Panc1 (cell line): ENCODE results near the gene SLC16A5. TPM values are rescaled to one million over a fixed set of nuclear protein-coding genes. Genes with fewer than 3 reads are reported as not detected.

Experiments used
- ATAC-seq: fragments of 200-7000 bp; cut with Tn5 transposase; 2 replicates; pipeline ENCODE4 v1.9.1; 2020; ENCODE audit warnings: mild to moderate bottlenecking, moderate library complexity
- BruUV-seq: library from RNA; stranded (reverse); fragments of 400-500 nt; replicated peaks from 2 replicates; lab custom pipeline; 2021; lab: Mats Ljungman, UMichigan
- CTCF ChIA-PET: fragments of 300-600 bp; sonication (Branson Sonifier 250); formaldehyde crosslinking; loops from one replicate; lab custom pipeline; 2022; ENCODE audit warnings: antibody characterized with exemption; lab: Charles Lee
- POLR2A ChIA-PET: fragments of 300-600 bp; sonication (Branson Sonifier 250); formaldehyde crosslinking; loops from one replicate; lab custom pipeline; 2022; ENCODE audit warnings: antibody characterized with exemption; lab: Charles Lee
- DNase-seq: peaks from one replicate; pipeline ENCODE4 v3.0.0-alpha.2; 2010; ENCODE audit warnings: low read depth, low spot score
- H3K27ac ChIP-seq: 2 replicates; pipeline ENCODE4 v1.5.1; 2011; ENCODE audit warnings: mild to moderate bottlenecking, low read length, inconsistent platforms
- H3K27me3 ChIP-seq: fragments of 200-500 bp; sonication (Bioruptor generic); 2 replicates; pipeline ENCODE4 v1.6.0; 2014; ENCODE audit warnings: low read length, inconsistent platforms; ENCODE audit not compliant: control insufficient read depth, insufficient read depth
- H3K36me3 ChIP-seq: fragments of 200-500 bp; sonication (Bioruptor generic); 2 replicates; pipeline ENCODE4 v1.5.1; 2014; ENCODE audit warnings: inconsistent platforms, mild to moderate bottlenecking, low read length, moderate library complexity; ENCODE audit not compliant: control insufficient read depth, insufficient read depth
- H3K4me1 ChIP-seq: 2 replicates; pipeline ENCODE4 v1.5.1; 2011; ENCODE audit warnings: inconsistent platforms, mild to moderate bottlenecking, low read length, moderate library complexity; ENCODE audit not compliant: control insufficient read depth, insufficient read depth
- H3K4me3 ChIP-seq, 2 experiments: 2 replicates each; pipeline ENCODE4 v1.5.1; 2011 to 2012; ENCODE audit warnings: low read depth in 2 of 2, low read length in 2 of 2, mild to moderate bottlenecking in 2 of 2, inconsistent platforms in 1 of 2, moderate library complexity in 1 of 2
- H3K9me3 ChIP-seq: fragments of 200-500 bp; sonication (Bioruptor generic); 2 replicates; pipeline ENCODE4 v1.5.1; 2014; ENCODE audit warnings: low read depth, mild to moderate bottlenecking, inconsistent platforms, low read length, moderate library complexity; ENCODE audit not compliant: control insufficient read depth, insufficient read depth
- POLR2AphosphoS5 ChIP-seq: IDR thresholded peaks from 2 replicates; pipeline ENCODE4 v1.6.1; 2012; ENCODE audit warnings: mild to moderate bottlenecking, low read depth, low read length, moderate library complexity
- SIN3A ChIP-seq: IDR thresholded peaks from 2 replicates; pipeline ENCODE4 v1.6.1; 2012; ENCODE audit warnings: low read depth, mild to moderate bottlenecking, low read length, moderate library complexity, borderline replicate concordance; ENCODE audit not compliant: insufficient read depth
- TCF7L2 ChIP-seq: IDR thresholded peaks from 2 replicates; pipeline ENCODE4 v1.6.1; 2011; ENCODE audit warnings: mild to moderate bottlenecking, low read depth, low read length, inconsistent platforms
- in situ Hi-C: cut with HindIII; loops from 2 replicates; pipeline ENCODE4 v1.10.0; 2016; ENCODE audit warnings: low sequenced_read_pairs, low pct_unique_long_range_greater_than_20kb
- intact Hi-C: fragments of 100-400 bp; cut with micrococcal nuclease; formaldehyde crosslinking; loops from one replicate; pipeline ENCODE4 v1.10.0; 2022; ENCODE audit not compliant: unreplicated experiment
- total RNA-seq: library from RNA; stranded (reverse); gene quantifications from one replicate; pipeline ENCODE4 v1.2.1, GENCODE V29; 2021; ENCODE audit not compliant: unreplicated experiment
- TF ChIP-seq, protein P1 (sequence below): fragments of 450-650 bp; IDR thresholded peaks from 2 replicates; pipeline ENCODE4 v1.5.1; 2017; ENCODE audit warnings: mild to moderate bottlenecking
- TF ChIP-seq, protein P2 (sequence below), 2 experiments: IDR thresholded peaks; 2 replicates each; pipeline ENCODE4 v1.6.1; 2011 to 2012; ENCODE audit warnings: low read depth in 2 of 2, control low read depth in 1 of 2, low read length in 1 of 2, mild to moderate bottlenecking in 1 of 2, moderate library complexity in 1 of 2; ENCODE audit not compliant: insufficient read depth in 1 of 2

Gene SLC16A5
- total RNA-seq, 1 experiment from 2014 or later, result 46.6 TPM

DNA sequence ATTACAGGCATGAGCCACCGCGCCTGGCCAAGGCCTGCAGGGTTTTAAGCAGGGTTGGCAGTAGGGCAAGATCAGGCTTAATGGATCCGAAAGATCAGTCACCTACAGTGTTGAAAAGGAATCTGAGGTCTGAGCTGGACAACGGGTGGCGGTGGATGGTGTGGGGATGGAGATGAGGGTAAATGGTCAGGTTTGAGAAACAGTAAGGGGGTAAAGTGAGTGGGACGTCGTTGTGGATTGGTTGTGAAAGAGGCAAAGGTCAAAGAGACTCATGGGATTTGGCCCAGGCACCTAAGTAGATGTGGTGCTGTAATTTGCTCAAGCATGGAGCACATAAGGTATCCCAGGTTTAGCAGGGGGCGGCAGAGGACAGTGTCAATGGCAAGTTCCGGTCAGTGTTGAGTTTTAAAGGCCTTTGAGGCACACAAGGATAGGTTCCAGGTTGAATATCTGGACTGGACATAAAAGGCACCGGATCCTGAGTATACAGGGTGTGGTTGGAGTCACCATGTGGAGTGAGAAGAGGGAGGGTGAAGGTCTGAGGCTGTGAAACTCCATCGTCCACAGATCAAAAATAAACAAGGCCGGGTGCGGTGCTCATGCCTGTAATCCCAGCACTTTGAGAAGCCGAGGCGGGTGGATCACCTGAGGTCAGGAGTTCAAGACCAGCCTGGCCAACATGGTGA, 1.1 kb upstream of the SLC16A5 start:
- DNase-seq (no peak), ATAC-seq (no peak)
- CTCF ChIA-PET, result no interaction called here
- no TSS peak for BruUV-seq
- no peaks in the 10 kb centered on the region for H3K9me3 ChIP-seq
- no peaks in the 10 kb centered on the region for H3K27me3 ChIP-seq
- no peak overlapping the region for H3K4me3 ChIP-seq
- TF ChIP-seq SIN3A (no peak), TCF7L2 (no peak), POLR2AphosphoS5 (no peak)
- TF ChIP-seq, protein P1, sequence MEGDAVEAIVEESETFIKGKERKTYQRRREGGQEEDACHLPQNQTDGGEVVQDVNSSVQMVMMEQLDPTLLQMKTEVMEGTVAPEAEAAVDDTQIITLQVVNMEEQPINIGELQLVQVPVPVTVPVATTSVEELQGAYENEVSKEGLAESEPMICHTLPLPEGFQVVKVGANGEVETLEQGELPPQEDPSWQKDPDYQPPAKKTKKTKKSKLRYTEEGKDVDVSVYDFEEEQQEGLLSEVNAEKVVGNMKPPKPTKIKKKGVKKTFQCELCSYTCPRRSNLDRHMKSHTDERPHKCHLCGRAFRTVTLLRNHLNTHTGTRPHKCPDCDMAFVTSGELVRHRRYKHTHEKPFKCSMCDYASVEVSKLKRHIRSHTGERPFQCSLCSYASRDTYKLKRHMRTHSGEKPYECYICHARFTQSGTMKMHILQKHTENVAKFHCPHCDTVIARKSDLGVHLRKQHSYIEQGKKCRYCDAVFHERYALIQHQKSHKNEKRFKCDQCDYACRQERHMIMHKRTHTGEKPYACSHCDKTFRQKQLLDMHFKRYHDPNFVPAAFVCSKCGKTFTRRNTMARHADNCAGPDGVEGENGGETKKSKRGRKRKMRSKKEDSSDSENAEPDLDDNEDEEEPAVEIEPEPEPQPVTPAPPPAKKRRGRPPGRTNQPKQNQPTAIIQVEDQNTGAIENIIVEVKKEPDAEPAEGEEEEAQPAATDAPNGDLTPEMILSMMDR, result no peak
- TF ChIP-seq, protein P2, sequence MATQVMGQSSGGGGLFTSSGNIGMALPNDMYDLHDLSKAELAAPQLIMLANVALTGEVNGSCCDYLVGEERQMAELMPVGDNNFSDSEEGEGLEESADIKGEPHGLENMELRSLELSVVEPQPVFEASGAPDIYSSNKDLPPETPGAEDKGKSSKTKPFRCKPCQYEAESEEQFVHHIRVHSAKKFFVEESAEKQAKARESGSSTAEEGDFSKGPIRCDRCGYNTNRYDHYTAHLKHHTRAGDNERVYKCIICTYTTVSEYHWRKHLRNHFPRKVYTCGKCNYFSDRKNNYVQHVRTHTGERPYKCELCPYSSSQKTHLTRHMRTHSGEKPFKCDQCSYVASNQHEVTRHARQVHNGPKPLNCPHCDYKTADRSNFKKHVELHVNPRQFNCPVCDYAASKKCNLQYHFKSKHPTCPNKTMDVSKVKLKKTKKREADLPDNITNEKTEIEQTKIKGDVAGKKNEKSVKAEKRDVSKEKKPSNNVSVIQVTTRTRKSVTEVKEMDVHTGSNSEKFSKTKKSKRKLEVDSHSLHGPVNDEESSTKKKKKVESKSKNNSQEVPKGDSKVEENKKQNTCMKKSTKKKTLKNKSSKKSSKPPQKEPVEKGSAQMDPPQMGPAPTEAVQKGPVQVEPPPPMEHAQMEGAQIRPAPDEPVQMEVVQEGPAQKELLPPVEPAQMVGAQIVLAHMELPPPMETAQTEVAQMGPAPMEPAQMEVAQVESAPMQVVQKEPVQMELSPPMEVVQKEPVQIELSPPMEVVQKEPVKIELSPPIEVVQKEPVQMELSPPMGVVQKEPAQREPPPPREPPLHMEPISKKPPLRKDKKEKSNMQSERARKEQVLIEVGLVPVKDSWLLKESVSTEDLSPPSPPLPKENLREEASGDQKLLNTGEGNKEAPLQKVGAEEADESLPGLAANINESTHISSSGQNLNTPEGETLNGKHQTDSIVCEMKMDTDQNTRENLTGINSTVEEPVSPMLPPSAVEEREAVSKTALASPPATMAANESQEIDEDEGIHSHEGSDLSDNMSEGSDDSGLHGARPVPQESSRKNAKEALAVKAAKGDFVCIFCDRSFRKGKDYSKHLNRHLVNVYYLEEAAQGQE (IDR thresholded peaks at IDR 0.05; ENCODE audit: insufficient read depth in 1 of 2, low read depth in 2 of 2, low read length in 1 of 2), result no peak
- H3K36me3 ChIP-seq, result no peaks in the 10 kb centered on the region; the same call in 1 of the 2 replicates
- H3K27ac ChIP-seq, result peak overlapping the region; percentile 93
- intact Hi-C loops, result no loop called here
- POLR2A ChIA-PET, result no interaction called here
- in situ Hi-C loops, result no loop called here
- H3K4me1 ChIP-seq, result peaks cover 46% of the 10 kb centered on the region

DNA sequence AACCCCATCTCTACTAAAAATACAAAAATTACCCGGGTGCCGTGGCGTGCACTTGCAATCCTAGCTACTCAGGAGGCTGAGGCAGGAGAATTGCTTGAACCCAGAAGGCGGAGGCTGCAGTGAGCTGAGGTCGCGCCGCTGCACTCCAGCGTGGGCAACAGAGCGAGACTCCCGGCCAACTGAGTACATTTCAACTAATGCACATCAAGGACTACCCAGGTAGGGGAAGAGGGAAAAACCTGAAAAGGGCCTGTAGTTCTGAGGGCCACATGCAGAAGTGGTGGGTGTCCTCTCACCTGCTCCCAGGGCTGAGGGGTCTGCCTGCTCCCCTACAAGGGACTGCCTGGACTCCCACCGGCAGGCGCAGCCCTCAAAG, 584 bp upstream of the SLC16A5 start:
- no TSS peak for BruUV-seq
- H3K27me3 ChIP-seq, result no peaks in the 10 kb centered on the region
- no peaks in the 10 kb centered on the region for H3K9me3 ChIP-seq
- ChIA-PET POLR2A (no interaction called here), CTCF (no interaction called here)
- H3K27ac ChIP-seq, result peak overlapping the region; percentile 93
- TF ChIP-seq, protein P1, result no peak
- no peak for TF ChIP-seq SIN3A
- TF ChIP-seq TCF7L2, result no peak
- TF ChIP-seq POLR2AphosphoS5, result no peak
- TF ChIP-seq, protein P2 (IDR thresholded peaks at IDR 0.05; ENCODE audit: insufficient read depth in 1 of 2, low read depth in 2 of 2, low read length in 1 of 2), result no peak
- in situ Hi-C loops, result no loop called here
- no peak for ATAC-seq
- peaks cover 50% of the 10 kb centered on the region for H3K4me1 ChIP-seq
- no peaks in the 10 kb centered on the region; the same call in 1 of the 2 replicates for H3K36me3 ChIP-seq
- intact Hi-C loops, result no loop called here
- DNase-seq, result no peak
- H3K4me3 ChIP-seq, result peak overlapping the region; percentile 56 to 76
